AG20443 (cell line): ENCODE measurements around the gene SNX8.

ENCODE experiments used
- DNase-seq: peaks from one replicate; pipeline ENCODE4 v3.0.0; 2012; ENCODE audit warnings: low spot score, mixed read lengths

The SNX8 gene

GRCh38 chr7:2220954-2221353 lies 93.3 kb downstream of the SNX8 start:
- DNase-seq = no peak

GRCh38 chr7:2220506-2220905 lies 93.7 kb downstream of the SNX8 start:
- DNase-seq = no peak

- no peak for DNase-seq
Observed at GRCh38 chr7:2220030-2220429, 94.2 kb downstream of the SNX8 start.

- DNase-seq = no peak
Observed at GRCh38 chr7:2219606-2220005, 94.6 kb downstream of the SNX8 start.

GRCh38 chr7:2219136-2219535 lies 95.1 kb downstream of the SNX8 start:
- DNase-seq = no peak

GRCh38 chr7:2218444-2218785 lies 95.8 kb downstream of the SNX8 start:
- no peak for DNase-seq

- no peak for DNase-seq
Observed at GRCh38 chr7:2217716-2218443, 96.4 kb downstream of the SNX8 start.

GRCh38 chr7:2217206-2217605 lies 97.0 kb downstream of the SNX8 start:
- DNase-seq = no peak

- DNase-seq = no peak
Observed at GRCh38 chr7:2215851-2216250, 98.4 kb downstream of the SNX8 start.

GRCh38 chr7:2214636-2215035 lies 99.6 kb downstream of the SNX8 start:
- no peak for DNase-seq

GRCh38 chr7:2213551-2214215 lies 100.6 kb downstream of the SNX8 start:
- DNase-seq = no peak

- DNase-seq = no peak
Observed at GRCh38 chr7:2212906-2213305, 101.3 kb downstream of the SNX8 start.

GRCh38 chr7:2211926-2212325 lies 102.3 kb downstream of the SNX8 start:
- DNase-seq = no peak

GRCh38 chr7:2211259-2211880 lies 102.9 kb downstream of the SNX8 start:
- DNase-seq = no peak

- no peak for DNase-seq
Observed at GRCh38 chr7:2210551-2211258, 103.5 kb downstream of the SNX8 start.

GRCh38 chr7:2209961-2210323 lies 104.3 kb downstream of the SNX8 start:
- no peak for DNase-seq

GRCh38 chr7:2209146-2209960 lies 104.9 kb downstream of the SNX8 start:
- DNase-seq = peak; percentile 94

- no peak for DNase-seq
Observed at GRCh38 chr7:2208712-2209111, 105.5 kb downstream of the SNX8 start.

GRCh38 chr7:2205036-2205780 lies 109.0 kb downstream of the SNX8 start:
- DNase-seq = no peak

- DNase-seq = no peak
Observed at GRCh38 chr7:2204446-2204845, 109.8 kb downstream of the SNX8 start.

GRCh38 chr7:2203766-2204300 lies 110.4 kb downstream of the SNX8 start:
- no peak for DNase-seq
